Measurements from ENCODE around the gene HOXA2.

- TF ChIP-seq CTCF (IDR thresholded peaks at IDR 0.05) (no peak), POLR2AphosphoS5 (IDR thresholded peaks at IDR 0.05) (peak; percentile 90), POLR2A (IDR thresholded peaks at IDR 0.05) (peak in 1 of 2 donors; percentile 58), EP300 (IDR thresholded peaks at IDR 0.05) (no peak)
Measured at GRCh38 chr7:27102581-27103442, at the start of gene HOXA2.
